ENCODE data around the gene MBOAT1.

MBOAT1 gene

DNA sequence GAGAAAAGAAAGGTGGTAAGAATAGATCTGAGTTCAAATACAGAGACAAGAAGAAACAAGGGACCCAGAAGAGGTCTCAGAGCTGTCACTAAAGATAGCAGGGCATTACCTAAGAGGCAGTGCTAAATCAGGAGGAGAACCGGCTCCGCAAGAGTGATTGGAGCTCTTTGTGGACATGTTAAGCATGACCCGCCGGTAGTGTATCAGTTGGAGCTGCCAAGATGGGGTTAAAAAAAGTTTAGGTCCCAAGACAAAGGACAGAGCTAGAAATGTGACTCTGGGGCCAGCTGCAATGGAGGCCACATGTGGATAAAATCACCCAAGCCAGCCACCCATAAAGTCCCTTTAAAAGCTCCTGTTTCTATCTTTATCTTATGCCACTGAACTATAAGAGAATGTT lies 93.4 kb downstream of the MBOAT1 start:
- TF ChIP-seq CTCF (IDR thresholded peaks at IDR 0.05; ENCODE audit: extremely low read depth, missing control alignments): no peak
- DNase-seq (ENCODE audit: low spot score): no peak

GRCh38 chr6:20117474-20117873 lies 94.8 kb downstream of the MBOAT1 start:
- peak; percentile 29 for DNase-seq (ENCODE audit: low spot score)
- no peak for TF ChIP-seq CTCF (IDR thresholded peaks at IDR 0.05; ENCODE audit: extremely low read depth, missing control alignments)

DNA sequence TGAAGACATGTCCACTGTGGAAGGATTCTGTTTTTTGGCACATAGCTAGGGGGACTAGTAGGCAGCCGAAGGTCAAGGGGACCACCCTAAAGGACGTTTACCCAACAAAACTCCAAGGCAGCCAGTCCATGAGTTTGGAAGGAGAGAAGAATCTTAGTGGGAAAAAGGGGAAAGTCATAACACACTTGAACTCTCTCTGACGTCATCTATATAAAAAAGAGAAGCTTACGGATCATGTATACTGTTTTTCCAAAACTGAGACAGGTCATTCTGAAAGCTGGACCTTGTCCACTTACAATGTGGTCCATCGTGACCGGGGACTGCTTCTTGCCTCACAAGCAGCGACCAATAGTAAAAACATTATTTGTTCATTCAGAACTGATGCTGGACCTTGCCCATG lies 95.5 kb downstream of the MBOAT1 start:
- DNase-seq (ENCODE audit: low spot score): no peak
- TF ChIP-seq CTCF (IDR thresholded peaks at IDR 0.05; ENCODE audit: extremely low read depth, missing control alignments): no peak

- TF ChIP-seq CTCF (IDR thresholded peaks at IDR 0.05; ENCODE audit: extremely low read depth, missing control alignments): no peak
Observed at GRCh38 chr6:20115246-20115980, 96.9 kb downstream of the MBOAT1 start.

DNA sequence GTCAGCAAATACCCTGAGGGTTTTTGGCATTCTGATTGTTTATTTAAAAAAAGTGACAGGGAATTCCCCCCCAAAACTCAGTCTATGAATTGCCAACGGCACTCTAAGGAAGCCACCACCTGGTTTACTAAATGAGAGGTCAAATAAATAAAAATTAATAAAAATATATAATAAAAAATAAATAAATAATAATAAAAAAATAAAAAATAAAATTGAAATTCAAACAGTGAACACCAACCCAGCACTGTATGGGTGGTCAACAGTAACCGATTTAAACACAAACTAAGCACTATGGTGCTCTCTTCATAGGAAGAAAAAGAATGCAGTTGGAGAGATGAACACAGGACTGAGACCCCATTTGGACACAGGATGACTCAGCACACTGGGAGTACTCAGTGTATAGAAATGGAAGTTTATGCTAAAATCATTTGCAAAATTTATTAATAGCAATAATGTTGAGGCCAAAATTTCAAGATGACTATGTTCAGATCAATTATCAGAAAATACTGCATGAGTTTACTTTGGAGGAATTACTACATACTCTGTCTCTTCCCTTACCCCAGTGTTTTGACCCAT lies 98.5 kb downstream of the MBOAT1 start:
- no peak for DNase-seq (ENCODE audit: low spot score)
- no peak for TF ChIP-seq CTCF (IDR thresholded peaks at IDR 0.05; ENCODE audit: extremely low read depth, missing control alignments)

More at GRCh38 chr6:20115246-20115980, 96.9 kb downstream of the MBOAT1 start:
- DNase-seq (ENCODE audit: low spot score): no peak

DNA sequence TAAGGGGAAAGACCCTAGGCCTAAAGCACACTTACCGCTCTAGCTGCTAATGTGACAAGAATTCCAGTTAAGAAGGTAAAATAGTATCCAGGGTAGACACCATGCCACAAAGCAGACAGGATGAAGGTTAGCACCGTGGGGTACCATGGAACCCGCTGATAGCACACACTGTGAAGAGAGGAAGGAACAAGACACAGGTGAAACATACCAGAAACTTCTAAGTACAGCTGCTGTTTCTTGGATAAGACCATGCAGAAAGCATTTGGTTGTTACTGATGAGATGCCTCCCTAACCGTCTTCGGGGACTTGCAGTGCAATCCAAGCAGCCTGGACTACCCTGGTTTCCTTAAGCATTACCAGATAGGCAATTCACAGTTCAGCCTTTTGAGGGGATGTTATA lies 99.4 kb downstream of the MBOAT1 start:
- DNase-seq (ENCODE audit: low spot score): no peak
- TF ChIP-seq CTCF (IDR thresholded peaks at IDR 0.05; ENCODE audit: extremely low read depth, missing control alignments): no peak

GRCh38 chr6:20112241-20112640 lies 100.0 kb downstream of the MBOAT1 start:
- no peak for DNase-seq (ENCODE audit: low spot score)
- TF ChIP-seq CTCF (IDR thresholded peaks at IDR 0.05; ENCODE audit: extremely low read depth, missing control alignments): no peak
